Activated naive CD4-positive, alpha-beta T cell (primary cell): Measurements from ENCODE around the gene SMLR1.

Experiments
- DNase-seq, 4 experiments: peaks; one replicate each; lab custom pipeline; 2025; lab: John Stamatoyannopoulos, UW

SMLR1 gene

GRCh38 chr6:130824978-130825694 is 2.1 kb upstream of the SMLR1 start:
- DNase-seq, result no peak

GRCh38 chr6:130825772-130826441 is 1.3 kb upstream of the SMLR1 start:
- DNase-seq, result no peak

- no peak for DNase-seq
These were observed 562 bp upstream of the SMLR1 start for GRCh38 chr6:130826442-130827246.

- no peak for DNase-seq
These were observed 2.2 kb downstream of the SMLR1 start for GRCh38 chr6:130829333-130829910.

GRCh38 chr6:130831607-130832006 is 4.4 kb downstream of the SMLR1 start:
- DNase-seq, result no peak

- no peak for DNase-seq
These were observed 6.4 kb downstream of the SMLR1 start for GRCh38 chr6:130833569-130833968.

- DNase-seq, result no peak
These were observed 7.5 kb downstream of the SMLR1 start for GRCh38 chr6:130834482-130835251.

GRCh38 chr6:130836055-130836640 is 8.9 kb downstream of the SMLR1 start:
- DNase-seq, result no peak

GRCh38 chr6:130837067-130837466 is 9.9 kb downstream of the SMLR1 start:
- no peak for DNase-seq

- DNase-seq, result no peak
These were observed 11.1 kb downstream of the SMLR1 start for GRCh38 chr6:130838250-130838860.

GRCh38 chr6:130838951-130839350 is 11.7 kb downstream of the SMLR1 start:
- DNase-seq, result no peak

GRCh38 chr6:130839379-130839778 is 12.2 kb downstream of the SMLR1 start:
- no peak for DNase-seq

GRCh38 chr6:130840050-130840449 is 12.8 kb downstream of the SMLR1 start:
- no peak for DNase-seq

- no peak for DNase-seq
These were observed 14.0 kb downstream of the SMLR1 start for GRCh38 chr6:130841128-130841728.

GRCh38 chr6:130843575-130844320 is 16.5 kb downstream of the SMLR1 start:
- DNase-seq, result no peak

- no peak for DNase-seq
These were observed 19.3 kb downstream of the SMLR1 start for GRCh38 chr6:130846501-130846900.

GRCh38 chr6:130847001-130847910 is 20.1 kb downstream of the SMLR1 start:
- no peak for DNase-seq

- peak in 1 of 4 experiments; percentile 3 for DNase-seq
These were observed 21.7 kb downstream of the SMLR1 start for GRCh38 chr6:130848945-130849344.

- no peak for DNase-seq
These were observed 22.4 kb downstream of the SMLR1 start for GRCh38 chr6:130849594-130849993.
